Measurements from ENCODE around the gene PCBP4.
A peak's percentile ranks its signal among the peaks of the same experiment; 100 is the strongest.
"Not testable (repeated sequence)": the region's sequence is repeated elsewhere in the genome, so short reads cannot be mapped to it uniquely, and the experiment has no call there.

The PCBP4 gene

DNA sequence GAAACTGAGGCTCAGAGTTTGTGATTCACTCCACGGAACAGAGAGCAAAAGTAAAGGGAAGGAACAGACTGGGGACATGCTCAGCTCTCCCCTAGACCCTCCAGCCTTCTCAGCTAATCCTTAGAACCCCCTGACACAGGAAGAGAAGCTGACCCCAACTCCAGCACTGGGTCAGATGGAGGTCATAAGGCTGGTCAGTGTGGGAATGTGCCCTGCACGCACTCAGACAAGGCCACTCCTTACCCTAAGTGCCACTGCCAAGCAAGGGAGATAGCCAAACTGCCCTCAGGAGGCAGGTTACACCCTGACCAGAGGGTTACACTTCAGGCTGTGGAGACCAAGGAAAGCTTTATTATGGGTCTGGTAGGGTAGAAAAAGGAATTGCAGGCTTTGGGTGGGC lies 27.3 kb upstream of the PCBP4 start:
- no peak for DNase-seq (ENCODE audit: low read depth in 2 of 2)

DNA sequence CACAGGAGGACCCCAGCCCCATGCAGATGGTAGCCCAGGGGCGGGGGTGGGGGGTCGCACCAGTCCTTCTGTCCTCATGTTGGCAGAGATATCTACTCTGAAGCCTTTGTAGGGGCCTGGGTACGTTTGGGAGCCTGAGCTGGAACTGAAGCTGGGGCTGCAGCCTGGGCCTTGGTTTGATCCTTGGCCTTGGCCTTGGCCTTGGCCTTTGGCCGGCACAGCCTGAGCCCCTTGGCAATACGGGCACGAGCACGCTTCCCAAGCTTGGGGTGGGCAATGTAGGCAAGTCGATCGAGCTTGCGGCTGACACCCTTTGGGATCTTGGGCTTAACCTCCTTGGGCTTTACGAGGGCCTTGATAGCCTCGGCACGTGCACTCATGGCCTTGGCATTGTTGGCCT lies 26.4 kb upstream of the PCBP4 start:
- DNase-seq (ENCODE audit: low read depth in 2 of 2), result not testable (repeated sequence)

DNA sequence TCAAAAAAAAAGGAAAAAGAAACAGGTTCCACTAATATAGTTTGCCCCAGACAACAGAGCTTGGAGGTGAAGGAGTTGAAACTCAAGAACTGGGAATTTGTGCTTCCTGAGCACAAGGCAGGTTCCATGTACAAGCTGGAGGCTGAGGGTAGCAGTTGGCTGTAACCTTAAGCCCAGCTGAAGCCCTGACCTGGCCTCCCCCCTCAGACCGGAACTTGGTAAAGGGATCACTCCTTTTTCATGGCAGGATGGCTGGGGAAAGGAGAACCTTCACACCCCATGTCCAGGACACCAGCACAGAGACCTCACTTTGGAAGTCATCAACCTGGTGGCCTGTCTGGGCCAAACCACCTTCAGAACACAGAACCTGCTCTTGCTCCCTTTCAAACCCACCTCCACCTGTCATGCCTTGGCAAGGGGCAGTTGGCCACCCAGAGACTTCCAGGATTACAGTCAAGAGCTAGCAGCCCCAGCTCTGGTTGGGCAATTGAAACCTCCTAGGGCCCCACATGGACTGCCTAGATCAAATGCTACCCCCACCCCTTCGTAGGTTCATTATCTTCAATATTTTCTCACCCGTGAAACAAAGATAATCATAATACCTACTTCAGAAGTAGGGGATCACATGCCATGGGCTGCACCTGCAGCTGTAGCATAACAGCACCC lies 24.9 kb upstream of the PCBP4 start:
- no peak for DNase-seq (ENCODE audit: low read depth in 2 of 2)

DNA sequence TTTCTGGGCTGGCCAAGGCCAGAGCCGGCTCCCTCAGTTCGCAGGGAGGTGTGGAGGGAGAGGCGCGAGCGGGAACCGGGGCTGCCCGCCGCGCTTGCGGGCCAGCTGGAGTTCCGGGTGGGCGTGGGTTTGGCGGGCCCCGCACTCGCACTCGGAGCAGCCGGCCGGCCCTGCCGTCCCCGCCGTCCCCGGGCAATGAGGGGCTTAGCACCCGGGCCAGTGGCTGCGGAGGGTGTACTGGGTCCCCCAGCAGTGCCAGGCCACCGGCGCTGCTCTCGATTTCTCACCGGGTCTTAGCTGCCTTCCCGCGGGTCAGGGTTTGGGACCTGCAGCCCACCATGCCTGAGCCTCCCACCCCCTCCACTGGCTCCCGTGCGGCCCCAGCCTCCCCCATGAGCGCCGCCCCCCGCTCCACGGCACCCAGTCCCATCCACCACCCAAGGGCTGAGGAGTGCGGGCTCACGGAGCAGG lies 23.3 kb upstream of the PCBP4 start:
- DNase-seq (ENCODE audit: low read depth in 2 of 2), result not testable (repeated sequence)

DNA sequence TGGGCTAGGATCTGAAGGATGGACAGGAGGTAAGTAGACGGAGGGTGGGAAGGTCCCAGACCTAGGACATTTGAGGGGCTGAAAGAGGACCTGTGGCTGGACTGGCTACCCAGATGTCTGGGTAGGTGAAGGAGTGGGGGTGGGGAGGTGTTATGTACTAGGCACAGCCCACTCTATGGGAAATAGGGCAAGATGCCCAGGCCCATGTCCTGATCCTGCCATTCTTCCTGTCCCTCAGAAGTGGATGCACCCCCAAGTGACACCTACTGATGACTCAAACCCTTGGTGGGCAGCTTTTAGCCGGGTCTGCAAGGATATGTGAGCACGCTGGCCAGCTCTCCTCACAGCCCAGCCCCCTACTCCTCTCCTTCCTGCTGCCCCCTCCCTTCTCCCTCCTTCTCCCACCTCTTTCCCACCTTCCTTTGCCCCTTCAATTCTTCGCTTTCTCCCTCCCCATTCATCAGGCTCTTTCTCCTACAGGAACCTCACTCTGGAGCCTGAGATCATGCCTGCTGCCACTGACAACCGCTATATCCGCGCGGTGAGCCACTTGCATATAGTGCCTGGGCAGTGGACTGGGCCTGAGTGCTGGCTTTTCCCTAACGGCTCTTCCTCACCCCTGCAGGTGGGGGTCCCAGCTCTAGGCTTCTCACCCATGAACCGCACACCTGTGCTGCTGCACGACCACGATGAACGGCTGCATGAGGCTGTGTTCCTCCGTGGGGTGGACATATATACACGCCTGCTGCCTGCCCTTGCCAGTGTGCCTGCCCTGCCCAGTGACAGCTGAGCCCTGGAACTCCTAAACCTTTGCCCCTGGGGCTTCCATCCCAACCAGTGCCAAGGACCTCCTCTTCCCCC lies 21.3 kb upstream of the PCBP4 start:
- no peak for DNase-seq (ENCODE audit: low read depth in 2 of 2)

DNA sequence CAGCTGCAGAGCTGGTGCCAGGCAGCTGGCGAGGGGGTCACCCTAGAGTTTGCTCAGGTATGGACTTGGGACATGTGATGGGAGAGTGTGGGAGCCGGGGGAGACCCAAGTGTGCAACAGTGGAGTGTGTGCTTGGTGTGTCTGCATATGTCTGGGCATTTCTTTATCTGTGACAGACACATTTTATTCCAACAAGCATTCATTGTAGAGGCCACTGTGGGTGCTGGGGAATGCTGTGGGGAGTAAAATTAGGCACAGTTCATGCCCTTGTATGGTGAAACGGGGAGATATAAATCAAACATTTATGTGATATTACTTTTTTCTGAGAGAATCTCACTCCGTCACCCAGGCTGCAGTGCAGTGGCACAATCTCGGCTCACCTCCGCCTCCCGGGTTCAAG lies 20.3 kb upstream of the PCBP4 start:
- DNase-seq (ENCODE audit: low read depth in 2 of 2), result no peak

DNA sequence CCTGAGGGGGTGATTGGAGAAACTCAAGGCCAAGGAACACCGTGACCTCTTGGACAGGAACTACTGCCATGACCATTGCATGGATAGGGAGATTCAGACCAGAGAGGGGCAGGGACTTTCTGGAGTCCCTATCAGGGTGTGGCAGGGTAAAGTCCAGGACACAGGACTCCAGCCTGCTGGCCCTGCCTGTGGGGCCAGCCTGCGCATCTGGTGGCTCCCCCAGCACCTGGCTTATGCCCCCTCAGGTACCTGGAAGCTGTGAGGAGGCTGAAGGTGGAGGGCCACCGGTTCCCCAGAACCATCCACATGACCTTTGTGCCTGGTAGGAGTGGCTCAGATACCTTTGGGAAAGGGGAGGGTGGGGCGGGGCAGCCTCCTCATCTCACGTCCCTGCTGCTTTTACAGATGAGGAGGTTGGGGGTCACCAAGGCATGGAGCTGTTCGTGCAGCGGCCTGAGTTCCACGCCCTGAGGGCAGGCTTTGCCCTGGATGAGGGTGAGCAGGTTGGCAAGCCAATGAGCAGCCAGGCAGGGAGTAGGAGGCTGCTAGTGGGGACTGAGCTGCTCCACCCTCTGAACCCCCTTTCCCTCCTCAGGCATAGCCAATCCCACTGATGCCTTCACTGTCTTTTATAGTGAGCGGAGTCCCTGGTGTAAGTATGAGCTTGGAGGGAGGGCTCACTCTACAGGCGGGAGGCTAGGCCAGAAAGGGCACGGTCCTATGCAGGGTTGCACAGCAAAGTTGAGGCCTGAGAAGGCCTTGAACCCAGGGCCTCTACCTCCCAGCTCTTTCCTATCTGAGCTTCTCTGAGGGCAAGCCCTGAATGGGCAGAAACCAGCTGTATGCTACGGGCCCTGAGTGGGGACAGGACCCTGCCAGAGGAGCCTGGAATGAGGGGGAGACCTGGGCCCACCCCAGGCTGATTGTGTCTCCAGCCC lies 19.0 kb upstream of the PCBP4 start:
- DNase-seq (ENCODE audit: low read depth in 2 of 2), result no peak

DNA sequence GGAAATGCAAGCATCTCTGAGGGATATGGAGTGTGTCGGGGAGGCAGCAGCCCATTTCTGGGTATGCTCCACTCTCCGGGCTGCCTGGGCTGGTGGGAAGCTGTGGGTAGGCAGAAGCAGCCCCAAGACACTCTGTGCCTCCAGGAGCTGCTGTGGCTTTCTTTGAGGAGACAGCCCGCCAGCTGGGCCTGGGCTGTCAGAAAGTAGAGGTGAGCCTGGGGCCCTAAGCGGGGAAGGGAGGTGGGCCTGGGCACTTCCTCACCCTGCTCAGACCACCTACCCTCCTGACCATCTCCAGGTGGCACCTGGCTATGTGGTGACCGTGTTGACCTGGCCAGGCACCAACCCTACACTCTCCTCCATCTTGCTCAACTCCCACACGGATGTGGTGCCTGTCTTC lies 17.8 kb upstream of the PCBP4 start:
- DNase-seq (ENCODE audit: low read depth in 2 of 2), result no peak

DNA sequence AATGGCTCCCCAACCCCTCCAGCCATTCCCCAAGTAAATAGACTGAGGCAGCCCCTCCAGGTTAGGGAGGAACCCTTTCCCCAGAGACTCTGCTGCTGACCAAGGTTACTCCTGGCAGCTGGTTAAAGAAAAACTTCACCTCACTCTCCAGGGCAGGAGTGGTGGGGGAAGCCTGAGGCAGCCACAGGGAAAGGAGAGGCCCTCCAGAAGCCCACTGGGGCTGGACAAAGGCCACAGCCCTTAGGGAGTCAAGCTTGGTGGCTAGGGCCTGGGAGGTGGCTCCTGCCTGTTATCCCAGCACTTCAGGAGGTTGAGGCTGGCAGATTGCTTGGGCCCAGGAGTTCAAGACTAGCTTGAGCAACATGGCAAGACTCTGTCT lies 17.0 kb upstream of the PCBP4 start:
- no peak for DNase-seq (ENCODE audit: low read depth in 2 of 2)

DNA sequence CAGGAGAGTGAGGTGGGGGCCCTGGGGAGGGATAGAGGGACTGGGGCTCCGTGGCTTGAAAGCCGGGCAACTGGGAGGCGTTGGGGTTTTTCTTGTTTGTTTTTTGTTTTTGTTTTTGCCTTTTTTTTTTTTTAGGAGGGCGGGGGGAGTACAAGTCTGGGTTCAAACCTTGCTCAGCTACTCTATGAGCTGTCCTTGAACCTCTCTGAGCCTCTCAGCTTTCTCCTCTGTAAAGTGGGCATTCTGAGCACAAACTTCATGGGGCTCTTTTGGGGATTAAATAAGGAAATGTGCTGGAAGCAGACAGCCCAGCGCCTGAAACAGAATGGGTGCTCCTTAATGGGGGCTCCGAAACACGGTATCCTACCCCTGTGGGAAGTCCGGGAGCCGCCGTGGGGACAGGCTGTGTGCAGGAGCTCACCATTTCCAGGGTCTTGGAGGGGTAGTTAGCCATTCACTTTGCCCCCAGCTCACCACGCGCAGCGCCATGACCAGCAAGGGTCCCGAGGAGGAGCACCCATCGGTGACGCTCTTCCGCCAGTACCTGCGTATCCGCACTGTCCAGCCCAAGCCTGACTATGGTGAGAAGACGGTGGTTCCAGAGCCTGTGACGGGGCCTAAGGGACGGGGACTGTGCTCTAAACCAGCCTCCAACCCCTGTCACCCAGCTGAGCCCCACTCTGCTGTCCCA lies 16.5 kb upstream of the PCBP4 start:
- no peak for DNase-seq (ENCODE audit: low read depth in 2 of 2)

DNA sequence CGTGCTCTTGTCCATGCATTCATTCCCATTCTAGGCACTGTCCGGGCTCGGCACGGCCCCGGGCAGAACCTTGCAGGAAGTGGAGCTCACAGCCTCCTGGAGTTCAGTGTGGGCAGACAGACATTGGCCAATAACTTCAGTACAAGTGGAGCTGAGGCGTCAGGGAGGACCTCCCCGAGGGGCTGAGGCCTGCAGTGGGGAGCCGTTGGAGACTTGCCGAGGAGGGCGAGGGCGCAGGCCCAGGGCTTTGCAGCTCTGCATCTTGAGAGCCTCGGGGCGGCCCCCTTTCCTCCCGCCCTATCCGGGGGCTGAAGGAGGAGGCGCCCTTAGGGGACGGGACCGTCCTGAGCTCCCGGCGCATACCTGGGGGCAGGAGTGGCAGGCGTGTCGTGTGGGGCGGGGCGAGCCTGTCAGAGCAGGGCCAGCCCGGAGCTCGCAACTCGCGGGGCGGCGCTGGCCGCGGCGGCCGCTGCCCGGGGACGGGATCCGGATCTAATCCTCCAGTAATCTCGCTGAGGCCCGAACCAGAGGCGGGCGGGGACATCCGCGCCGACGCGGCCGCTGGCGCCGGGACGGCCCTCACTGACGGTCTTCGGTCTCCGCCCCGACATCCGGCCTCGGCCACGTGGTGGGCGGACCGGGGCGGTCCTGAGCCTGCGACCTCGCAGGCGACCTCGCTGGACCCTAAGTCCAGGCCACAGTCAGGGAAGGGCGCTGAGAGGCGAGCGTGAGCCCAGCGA lies 15.8 kb upstream of the PCBP4 start, which contains the start of gene ACY1:
Gene ACY1, plus strand, starts transcription at position 698 of the 740 bp plus-strand sequence. CDS start 530 bp downstream, outside the sequence.
- peak; percentile 68 to 79 for DNase-seq (ENCODE audit: low read depth in 2 of 2)

DNA sequence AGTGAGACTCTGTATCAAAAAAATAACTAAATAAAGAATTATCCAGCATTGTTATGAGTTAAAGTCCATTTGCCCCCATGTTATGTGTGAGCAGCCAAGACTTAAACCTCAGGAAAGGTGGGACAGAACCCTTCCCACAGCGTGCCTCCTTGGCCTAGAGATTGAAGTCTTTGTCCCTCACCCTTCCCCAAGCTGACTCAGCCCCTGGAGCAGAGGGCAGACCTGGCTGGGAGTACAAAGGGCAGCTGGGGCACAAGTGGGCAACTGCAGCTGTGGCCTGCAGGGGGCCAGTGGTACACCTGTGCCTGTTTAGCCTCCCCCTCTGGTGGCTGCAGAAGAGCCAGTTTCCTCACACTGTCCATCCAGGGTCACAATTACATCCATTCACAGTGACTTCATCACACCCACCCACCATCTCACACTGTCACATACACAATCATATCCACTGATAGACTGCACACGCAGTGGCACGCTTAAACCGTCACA lies 15.1 kb upstream of the PCBP4 start:
- DNase-seq (ENCODE audit: low read depth in 2 of 2), result no peak

DNA sequence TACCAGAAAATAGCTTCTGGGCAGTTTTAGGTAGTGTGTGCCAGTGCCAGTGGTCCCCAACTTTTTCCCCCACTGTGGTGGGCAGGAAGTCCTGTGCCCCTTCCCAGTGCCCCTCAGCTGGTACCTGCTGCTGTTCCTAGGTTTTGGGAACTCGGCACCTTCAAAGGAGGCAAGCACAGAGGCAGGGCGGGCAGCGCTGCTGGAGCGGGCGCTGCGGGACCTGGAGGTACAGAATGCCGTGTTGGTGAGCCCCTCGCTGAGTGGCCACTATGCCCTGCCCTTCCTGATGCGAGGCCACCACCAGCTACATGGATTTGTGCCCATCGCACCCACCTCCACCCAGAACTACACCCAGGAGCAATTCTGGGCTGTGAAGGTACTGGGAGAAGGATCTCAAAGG lies 13.0 kb upstream of the PCBP4 start:
- no peak for DNase-seq (ENCODE audit: low read depth in 2 of 2)

DNA sequence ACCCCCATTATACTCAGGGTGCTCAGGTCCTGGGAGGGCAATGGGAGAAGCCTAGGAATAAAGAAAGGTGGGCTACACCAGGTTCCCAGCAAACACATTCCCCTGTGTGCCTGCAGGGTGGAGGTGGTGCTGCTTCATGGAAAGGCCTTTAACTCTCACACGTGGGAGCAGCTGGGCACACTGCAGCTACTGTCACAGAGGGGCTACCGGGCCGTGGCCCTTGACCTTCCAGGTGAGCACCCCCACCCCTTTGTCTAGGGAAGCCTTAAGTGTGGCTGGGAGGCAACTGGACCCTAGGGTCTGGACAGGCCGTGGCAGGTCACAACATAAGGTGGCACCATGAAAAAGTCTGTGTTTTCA lies 10.9 kb upstream of the PCBP4 start:
- DNase-seq (ENCODE audit: low read depth in 2 of 2), result no peak

DNA sequence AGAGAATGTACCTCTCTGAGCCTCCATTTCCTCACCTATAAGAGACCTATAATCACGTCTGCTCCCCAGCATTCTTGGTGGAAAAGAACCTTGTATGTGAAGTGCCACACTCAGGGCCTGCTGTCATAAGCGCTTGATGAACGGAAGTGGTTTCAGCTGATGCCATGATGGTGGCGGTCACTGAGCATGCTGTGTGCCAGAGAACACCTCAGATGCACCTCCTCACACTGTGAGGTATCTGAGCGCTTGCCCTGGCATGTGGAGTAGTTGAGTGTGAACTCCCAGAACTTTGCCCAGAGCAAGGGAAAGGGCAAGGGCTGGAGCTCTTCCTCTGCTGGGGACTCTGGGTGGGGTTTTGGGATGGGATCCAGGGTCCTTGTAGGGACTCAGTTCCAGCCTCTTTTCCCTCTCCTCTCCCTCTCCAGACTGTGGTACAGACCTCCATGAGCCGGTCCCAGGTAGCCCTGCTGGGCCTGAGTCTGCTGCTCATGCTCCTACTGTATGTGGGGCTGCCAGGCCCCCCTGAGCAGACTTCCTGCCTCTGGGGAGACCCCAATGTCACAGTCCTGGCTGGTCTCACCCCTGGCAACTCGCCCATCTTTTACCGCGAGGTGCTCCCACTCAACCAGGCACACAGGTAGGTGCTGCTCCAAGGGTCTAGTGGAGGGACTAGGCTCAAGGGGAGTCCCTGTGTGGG lies 10.3 kb upstream of the PCBP4 start:
- no peak for DNase-seq (ENCODE audit: low read depth in 2 of 2)

DNA sequence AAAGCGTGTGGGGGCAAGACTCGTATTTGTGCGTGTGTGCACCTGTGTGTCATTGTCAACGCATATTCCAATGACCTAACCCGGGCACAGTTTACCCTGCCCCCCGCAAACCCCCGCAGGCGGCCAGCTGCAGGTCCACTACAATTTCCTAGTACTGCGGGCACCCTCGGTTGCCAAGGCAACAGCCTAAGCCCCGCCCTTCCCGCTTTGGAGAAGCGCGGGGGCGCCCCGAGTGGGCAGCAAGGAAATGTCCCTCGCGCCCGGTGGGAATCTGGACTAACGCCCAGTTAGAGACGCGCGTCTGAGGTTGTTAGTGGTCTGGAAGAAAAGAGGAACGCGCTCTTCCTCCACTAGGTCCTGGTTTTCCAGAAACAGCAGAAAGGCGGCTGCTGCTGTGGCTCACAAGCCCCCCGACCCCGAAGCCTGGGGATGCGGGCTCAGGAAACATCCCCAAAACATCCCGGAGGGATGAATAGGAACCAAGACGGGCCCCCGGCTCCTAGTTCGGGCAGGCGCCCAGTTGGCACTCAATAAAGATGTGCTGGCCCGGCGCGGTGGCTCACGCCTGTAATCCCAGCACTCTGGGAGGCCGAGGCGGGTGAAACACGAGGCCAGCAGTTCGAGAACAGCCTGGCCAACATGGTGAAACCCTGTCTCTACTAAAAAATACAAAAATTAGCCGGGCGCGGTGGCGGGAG lies 8.7 kb upstream of the PCBP4 start:
- no peak for DNase-seq (ENCODE audit: low read depth in 2 of 2)

DNA sequence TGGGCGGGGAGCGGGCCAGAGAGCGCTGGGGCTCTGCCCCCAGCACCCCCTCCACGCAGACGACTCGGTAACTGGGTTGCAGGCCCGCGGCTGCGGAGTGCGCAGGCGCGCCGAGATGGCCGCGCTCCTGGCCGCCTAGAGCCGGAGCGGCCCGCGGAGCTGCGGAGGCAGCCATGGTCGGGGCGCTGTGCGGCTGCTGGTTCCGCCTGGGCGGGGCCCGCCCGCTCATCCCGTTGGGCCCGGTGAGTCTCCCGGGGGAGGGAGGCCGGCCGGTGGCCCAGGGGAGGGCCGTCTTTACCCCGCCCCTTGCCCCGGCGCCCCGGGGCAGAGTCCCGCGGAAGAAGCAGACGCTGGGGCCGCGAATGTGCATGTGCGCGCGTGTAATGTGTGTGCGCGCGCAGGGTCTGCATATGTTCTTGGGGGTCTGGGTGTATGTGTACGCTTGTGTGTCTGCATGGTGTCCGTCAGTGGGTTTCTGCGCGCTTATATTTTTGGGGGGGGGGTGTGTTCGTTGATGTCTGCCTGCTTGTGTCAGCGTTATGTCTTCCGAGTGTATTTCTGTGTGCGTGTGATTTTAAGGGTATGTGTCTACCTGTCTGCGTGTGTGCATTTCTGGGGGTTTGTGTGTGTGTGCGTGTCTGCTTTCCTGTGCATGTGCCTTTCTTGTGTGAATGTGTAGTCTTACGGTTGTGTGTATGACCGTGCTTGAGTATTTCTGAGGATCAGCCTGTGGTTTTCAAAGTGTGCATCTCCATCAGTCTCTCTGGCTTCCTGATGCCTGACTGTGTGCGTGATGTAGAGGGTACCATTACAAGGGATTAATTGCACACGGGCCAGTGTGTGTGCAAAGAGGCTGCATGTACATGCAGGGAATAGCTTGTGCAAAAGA lies 8.0 kb upstream of the PCBP4 start, which contains the start of gene ABHD14A:
Gene ABHD14A, plus strand, starts transcription at position 102 of the 889 bp plus-strand sequence. Its CDS starts 72 bp downstream, at position 174.
- peak; percentile 38 to 54 for DNase-seq (ENCODE audit: low read depth in 2 of 2)

DNA sequence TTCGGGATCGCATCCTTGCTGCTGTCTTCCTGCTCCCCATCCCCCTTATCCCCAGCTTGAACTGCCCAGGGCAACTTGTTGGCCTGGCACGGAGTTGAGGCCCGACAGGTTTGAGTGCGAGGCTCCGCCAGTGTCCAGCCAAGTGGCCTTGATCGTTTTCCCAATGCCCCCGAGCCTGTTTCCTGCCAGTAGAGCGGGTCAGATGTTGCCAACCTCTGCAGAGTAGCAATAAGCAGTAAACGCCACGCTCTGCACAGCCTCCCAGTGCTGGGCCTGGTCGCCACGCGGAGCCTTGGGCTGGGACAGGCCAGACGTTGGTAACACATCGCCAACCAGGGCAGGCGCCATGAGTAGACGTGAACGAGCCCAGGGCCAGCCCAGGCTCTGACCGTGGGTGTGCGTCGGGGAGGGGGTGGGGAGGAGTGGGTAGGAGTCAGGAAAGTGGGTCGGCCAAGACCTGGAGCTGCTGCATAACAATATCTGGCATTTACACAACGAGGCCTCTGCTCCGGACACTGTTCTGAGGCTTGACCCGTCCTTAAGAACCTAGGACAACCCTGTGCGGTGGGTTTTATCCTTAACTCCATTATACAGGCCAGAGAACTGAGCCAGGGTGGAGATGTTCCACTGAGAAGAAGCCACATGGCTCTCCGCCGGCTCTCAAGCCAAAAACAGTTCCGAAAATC lies 7.2 kb upstream of the PCBP4 start:
- DNase-seq (ENCODE audit: low read depth in 2 of 2), result no peak

Measured in stimulated activated CD4-positive, alpha-beta T cell treated with anti-CD3 and anti-CD28 coated beads, Interleukin-15, amount 100 ng/mL, for 48 hours (primary cell).